Esophagus squamous epithelium (tissue), 4 donors: ENCODE data around the gene ST7.

Source experiments
- CTCF ChIP-seq, 6 experiments: fragments of 450-650 bp in 4 of 6; fragments of 200-600 bp in 2 of 6; sonication (generic) in 2 of 6; IDR thresholded peaks; one replicate each; pipeline ENCODE4 v1.5.1; 2016 to 2019; ENCODE audit warnings: antibody characterized with exemption in 6 of 6, mild to moderate bottlenecking in 4 of 6, moderate library complexity in 4 of 6
- POLR2A ChIP-seq, 4 donors: fragments of 450-650 bp; IDR thresholded peaks; one replicate each; pipeline ENCODE4 v1.6.1; 2017; ENCODE audit warnings: antibody characterized with exemption in 4 of 4, mild to moderate bottlenecking in 4 of 4, moderate library complexity in 3 of 4

GRCh38 chr7:117163101-117163500 is 209.8 kb downstream of the ST7 start:
- TF ChIP-seq CTCF (IDR thresholded peaks at IDR 0.05) (no peak), POLR2A (IDR thresholded peaks at IDR 0.05) (no peak)
